Activated CD4-positive, alpha-beta T cell treated with anti-CD3 and anti-CD28 coated beads, Interleukin-2, amount 10 ng/mL, durations not matched to agents 7 days and 5 days (primary cell): Measurements from ENCODE around the gene FLACC1. TPM values are rescaled to one million over a fixed set of nuclear protein-coding genes. Genes with fewer than 3 reads are reported as not detected.
A peak's percentile ranks its signal among the peaks of the same experiment; 100 is the strongest.
"Not testable (repeated sequence)": the region's sequence is repeated elsewhere in the genome, so short reads cannot be mapped to it uniquely, and the experiment has no call there.

Source experiments
- CTCF ChIA-PET: fragments of 350-600 bp; sonication (Branson Sonifier 250); formaldehyde crosslinking; loops from one replicate; lab custom pipeline; 2021; ENCODE audit warnings: antibody characterized with exemption; lab: Charles Lee
- POLR2A ChIA-PET: fragments of 350-600 bp; sonication (Branson Sonifier 250); formaldehyde crosslinking; loops from one replicate; lab custom pipeline; 2021; ENCODE audit warnings: antibody characterized with exemption; lab: Charles Lee
- DNase-seq: peaks from one replicate; pipeline ENCODE4 v3.0.0-alpha.2; 2020
- H3K27ac Mint-ChIP-seq: one replicate; pipeline ENCODE4 v1.8.0; 2021; ENCODE audit warnings: mild to moderate bottlenecking, moderate library complexity, mixed read lengths
- H3K27me3 Mint-ChIP-seq: one replicate; pipeline ENCODE4 v1.8.0; 2021; ENCODE audit warnings: mixed read lengths
- H3K36me3 Mint-ChIP-seq: one replicate; pipeline ENCODE4 v1.8.0; 2021; ENCODE audit warnings: low read depth, mixed read lengths
- H3K4me1 Mint-ChIP-seq: one replicate; pipeline ENCODE4 v1.8.0; 2021; ENCODE audit warnings: mixed read lengths
- H3K4me3 Mint-ChIP-seq: one replicate; pipeline ENCODE4 v1.8.0; 2021; ENCODE audit warnings: mild to moderate bottlenecking, moderate library complexity, mixed read lengths
- H3K9me3 Mint-ChIP-seq: one replicate; pipeline ENCODE4 v1.8.0; 2021; ENCODE audit warnings: mixed read lengths
- total RNA-seq, 2 experiments: library from RNA; stranded (reverse); gene quantifications; one replicate each; pipeline ENCODE4 v1.2.3, GENCODE V29; 2021

FLACC1 gene
- total RNA-seq, 2 experiments from 2014 or later, result 2.5 to 4.4 TPM

GRCh38 chr2:201298462-201299052 is 58.6 kb downstream of the FLACC1 start:
- POLR2A ChIA-PET, result no interaction called here
- DNase-seq, result no peak
- CTCF ChIA-PET, result interaction anchor here (0.6 to 1.6 kb wide), 7 partner anchors 16 to 66 kb away, joined by 3 to 6 read pairs (median 3); no protein-coding TSS in a partner anchor
- H3K27ac Mint-ChIP-seq, result peak overlapping the region; percentile 31
- no peak overlapping the region for H3K4me3 Mint-ChIP-seq
- H3K36me3 Mint-ChIP-seq, result peaks cover 66% of the 10 kb centered on the region
- peaks cover 7% of the 10 kb centered on the region for H3K4me1 Mint-ChIP-seq
- H3K9me3 Mint-ChIP-seq, result peaks cover 36% of the 10 kb centered on the region
- no peaks in the 10 kb centered on the region for H3K27me3 Mint-ChIP-seq

GRCh38 chr2:201290457-201291148 is 66.5 kb downstream of the FLACC1 start:
- POLR2A ChIA-PET, DNase-seq, H3K4me1 Mint-ChIP-seq, H3K4me3 Mint-ChIP-seq, H3K27me3 Mint-ChIP-seq, H3K27ac Mint-ChIP-seq: not testable (repeated sequence)
- peaks cover 83% of the 10 kb centered on the region for H3K36me3 Mint-ChIP-seq
- CTCF ChIA-PET, result interaction anchor here (0.6 to 2.1 kb wide), 3 partner anchors 46 to 86 kb away, joined by 3 to 5 read pairs (median 4); no protein-coding TSS in a partner anchor
- H3K9me3 Mint-ChIP-seq, result peaks cover 46% of the 10 kb centered on the region

DNA sequence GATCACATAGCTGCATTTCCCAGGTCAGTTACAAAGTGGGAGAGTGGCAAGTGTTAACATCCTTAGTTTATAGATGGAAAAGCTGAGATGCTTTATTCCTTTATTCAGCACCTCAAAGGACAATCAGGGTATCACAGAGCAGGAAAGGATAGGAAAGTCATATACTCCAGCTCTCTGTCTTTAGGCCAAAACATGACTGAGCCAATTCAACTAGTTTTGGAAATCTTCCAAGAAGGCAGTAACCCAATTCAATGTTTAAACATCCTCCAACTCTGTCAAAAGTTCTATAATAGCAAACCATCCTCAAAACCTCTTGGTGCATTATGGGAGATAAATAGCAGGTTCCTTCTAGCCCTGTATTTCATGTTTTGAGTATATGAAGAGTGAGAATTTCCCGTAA is 71.6 kb downstream of the FLACC1 start:
- H3K4me3 Mint-ChIP-seq, result no peak overlapping the region
- ChIA-PET CTCF (interaction anchor here (1.0 kb wide), 1 partner anchor 23 kb away, joined by 3 read pairs; no protein-coding TSS in a partner anchor), POLR2A (no interaction called here)
- no peak overlapping the region for H3K27ac Mint-ChIP-seq
- H3K36me3 Mint-ChIP-seq, result peaks cover 65% of the 10 kb centered on the region
- DNase-seq, result no peak
- peaks cover 22% of the 10 kb centered on the region for H3K9me3 Mint-ChIP-seq
- H3K4me1 Mint-ChIP-seq, result peaks cover 3% of the 10 kb centered on the region
- H3K27me3 Mint-ChIP-seq, result no peaks in the 10 kb centered on the region

DNA sequence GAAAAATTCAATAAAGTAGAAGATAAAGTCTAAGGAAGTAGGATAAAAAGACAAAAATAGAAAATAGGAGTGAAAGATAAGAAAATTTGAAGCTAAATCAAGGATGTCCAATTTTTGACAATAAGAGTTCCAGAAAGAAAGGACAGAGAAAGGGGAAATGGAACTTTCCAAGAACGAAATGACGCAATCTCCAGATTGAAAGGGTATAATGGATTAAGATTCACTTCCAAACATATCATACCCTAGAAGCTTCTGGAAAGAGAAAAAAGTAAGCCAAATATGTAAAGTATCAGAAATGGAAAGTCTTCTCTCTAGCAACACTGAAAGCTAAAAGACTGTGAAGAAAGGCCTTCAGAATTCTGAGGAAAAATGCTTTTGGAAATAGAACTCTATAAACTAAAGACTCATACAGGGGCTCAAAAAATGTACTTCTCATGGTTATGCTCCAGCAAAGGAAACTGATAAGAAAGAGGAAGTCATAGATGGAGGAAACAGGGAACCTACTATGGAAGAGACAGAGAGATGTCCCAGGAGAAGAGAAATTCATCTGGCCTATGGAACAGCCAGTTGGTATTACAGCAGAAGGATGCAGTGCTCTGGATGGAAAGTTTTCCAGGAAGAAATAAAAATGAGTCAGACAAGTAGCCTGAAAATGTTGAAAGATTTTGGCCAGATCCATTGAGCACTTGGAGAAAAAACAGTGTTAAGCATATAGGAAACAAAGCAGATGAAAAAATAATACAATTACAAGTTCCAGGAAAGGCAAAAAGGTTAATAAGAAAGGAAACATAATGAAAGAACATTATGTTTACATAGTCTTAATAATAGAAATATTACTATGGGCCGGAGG is 76.7 kb downstream of the FLACC1 start:
- CTCF ChIA-PET, result interaction anchor here (0.6 to 2.8 kb wide), 7 partner anchors 10 to 239 kb away, joined by 3 to 8 read pairs (median 4); no protein-coding TSS in a partner anchor
- POLR2A ChIA-PET, result interaction anchor here (1.2 kb wide), 1 partner anchor 13 kb away, joined by 3 read pairs; no protein-coding TSS in a partner anchor
- no peaks in the 10 kb centered on the region for H3K9me3 Mint-ChIP-seq

DNA sequence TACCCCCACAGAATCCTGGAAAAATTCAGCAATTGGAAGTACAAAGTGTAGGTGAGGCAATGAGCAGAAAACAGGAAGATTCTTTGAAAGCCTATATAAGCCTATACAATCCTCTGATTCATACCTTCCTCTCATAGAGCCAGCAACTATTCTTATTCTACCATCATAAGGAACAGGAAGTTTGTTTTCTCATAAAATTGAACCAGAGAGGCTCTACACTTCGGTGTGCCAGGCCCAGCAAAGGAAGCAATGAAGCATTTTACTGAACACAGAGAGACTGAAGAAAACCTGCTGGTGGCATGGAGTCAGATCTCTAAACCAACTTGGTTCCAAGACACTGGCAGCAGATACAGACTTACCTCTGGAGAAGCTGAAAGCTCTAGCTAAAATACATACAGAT is 78.1 kb downstream of the FLACC1 start:
- Mint-ChIP-seq H3K36me3 (peaks cover 60% of the 10 kb centered on the region), H3K27ac (peak overlapping the region; percentile 37), H3K27me3 (no peaks in the 10 kb centered on the region), H3K4me3 (no peak overlapping the region), H3K9me3 (no peaks in the 10 kb centered on the region), H3K4me1 (peaks cover 30% of the 10 kb centered on the region)
- CTCF ChIA-PET, result interaction anchor here (0.7 to 2.8 kb wide), 10 partner anchors 9 to 170 kb away, joined by 3 to 8 read pairs (median 4); no protein-coding TSS in a partner anchor
- no peak for DNase-seq
- POLR2A ChIA-PET, result no interaction called here

More for the DNA sequence above, 76.7 kb downstream of the FLACC1 start:
- Mint-ChIP-seq H3K4me1 (peaks cover 22% of the 10 kb centered on the region), H3K4me3 (no peak overlapping the region), H3K27ac (no peak overlapping the region), H3K36me3 (peaks cover 58% of the 10 kb centered on the region), H3K27me3 (no peaks in the 10 kb centered on the region)
- DNase-seq, result no peak

GRCh38 chr2:201276511-201276910 is 80.6 kb downstream of the FLACC1 start:
- H3K4me3 Mint-ChIP-seq, result no peak overlapping the region
- ChIA-PET POLR2A (no interaction called here), CTCF (interaction anchor here (1.0 kb wide), 1 partner anchor 91 kb away, joined by 3 read pairs; no protein-coding TSS in a partner anchor)
- peaks cover 49% of the 10 kb centered on the region for H3K4me1 Mint-ChIP-seq
- peaks cover 82% of the 10 kb centered on the region for H3K36me3 Mint-ChIP-seq
- H3K9me3 Mint-ChIP-seq, result no peaks in the 10 kb centered on the region
- H3K27ac Mint-ChIP-seq, result no peak overlapping the region
- no peak for DNase-seq
- no peaks in the 10 kb centered on the region for H3K27me3 Mint-ChIP-seq

DNA sequence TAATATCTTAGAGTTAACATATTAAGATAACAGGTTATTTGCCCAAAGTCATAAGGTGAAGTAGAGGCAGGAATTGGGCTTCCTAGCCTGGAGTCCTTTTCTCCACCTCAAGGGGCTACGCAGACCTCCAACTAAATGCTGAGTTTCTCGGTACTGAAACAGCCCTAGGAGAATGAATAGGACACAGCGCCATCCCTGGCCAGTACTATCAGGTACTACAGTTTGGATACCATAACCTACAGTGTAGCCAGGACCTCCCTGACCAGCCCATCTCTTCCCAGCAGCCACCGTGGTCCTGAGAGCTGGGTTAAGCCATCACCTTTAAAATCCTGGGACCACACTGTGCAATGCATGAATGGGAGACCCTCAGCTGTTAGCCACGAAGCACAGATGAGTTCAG is 81.2 kb downstream of the FLACC1 start:
- H3K27ac Mint-ChIP-seq, result no peak overlapping the region
- POLR2A ChIA-PET, result no interaction called here
- H3K36me3 Mint-ChIP-seq, result peaks cover 84% of the 10 kb centered on the region
- no peaks in the 10 kb centered on the region for H3K27me3 Mint-ChIP-seq
- no peaks in the 10 kb centered on the region for H3K9me3 Mint-ChIP-seq
- DNase-seq, result no peak
- CTCF ChIA-PET, result interaction anchor here (0.5 to 2.4 kb wide), 3 partner anchors 44 to 92 kb away, joined by 3 to 8 read pairs (median 4); no protein-coding TSS in a partner anchor
- peaks cover 54% of the 10 kb centered on the region for H3K4me1 Mint-ChIP-seq
- no peak overlapping the region for H3K4me3 Mint-ChIP-seq

DNA sequence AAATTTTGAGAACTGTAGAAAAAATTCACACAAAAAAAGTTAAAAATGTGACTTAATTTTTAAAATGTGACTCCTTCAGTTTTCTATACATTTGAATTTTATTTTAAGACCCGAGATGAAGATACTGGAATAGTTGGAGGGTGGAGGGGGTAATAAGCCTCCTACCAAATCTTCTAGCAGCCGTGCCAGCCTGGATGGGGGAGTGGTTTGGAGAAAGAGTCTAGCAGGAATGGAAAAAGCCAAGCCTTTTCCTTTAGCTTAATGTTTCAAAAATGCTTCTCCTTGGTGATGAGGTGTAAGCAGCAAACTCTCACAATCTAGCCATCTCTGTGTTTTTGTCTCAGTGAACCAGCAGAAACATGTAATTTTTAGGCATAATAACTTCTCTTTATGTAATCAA is 82.1 kb downstream of the FLACC1 start:
- Mint-ChIP-seq H3K9me3 (no peaks in the 10 kb centered on the region), H3K36me3 (peaks cover 82% of the 10 kb centered on the region), H3K27ac (no peak overlapping the region), H3K27me3 (no peaks in the 10 kb centered on the region), H3K4me3 (no peak overlapping the region), H3K4me1 (peaks cover 56% of the 10 kb centered on the region)
- POLR2A ChIA-PET, result no interaction called here
- CTCF ChIA-PET, result interaction anchor here (0.6 to 2.4 kb wide), 2 partner anchors 43 to 218 kb away, joined by 4 to 8 read pairs; no protein-coding TSS in a partner anchor
- no peak for DNase-seq

DNA sequence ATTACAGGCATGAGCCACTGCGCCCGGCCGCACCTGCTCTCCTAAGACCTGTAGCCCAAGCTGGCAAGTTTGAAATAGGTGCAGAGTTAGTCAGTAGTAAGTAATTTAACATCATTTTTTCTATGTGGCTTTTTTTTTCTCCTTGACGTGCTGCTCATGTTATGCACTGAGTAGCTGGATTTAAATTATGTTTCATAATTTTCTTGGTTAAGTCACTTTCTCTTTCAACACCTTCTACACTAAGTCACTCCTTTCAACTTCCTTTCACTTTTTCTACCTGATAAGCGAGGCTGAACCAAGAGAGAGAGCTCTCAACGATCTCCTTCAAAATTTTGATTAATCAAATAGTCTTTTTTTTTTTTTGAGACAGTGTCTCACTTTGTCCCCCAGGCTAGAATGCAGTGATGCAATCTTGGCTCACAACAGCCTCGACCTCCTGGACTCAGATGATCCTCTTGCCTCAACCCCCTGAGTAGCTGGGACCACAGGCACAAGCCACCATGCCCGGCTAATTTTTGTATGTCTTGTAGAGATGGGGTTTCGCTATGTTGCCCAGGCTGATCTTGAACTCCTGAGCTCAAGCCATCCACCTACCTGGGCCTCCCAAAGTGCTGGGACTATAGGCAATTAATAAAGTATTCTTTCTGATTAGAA is 83.7 kb downstream of the FLACC1 start:
- Mint-ChIP-seq H3K27ac (peak overlapping the region; percentile 46), H3K4me3 (no peak overlapping the region), H3K36me3 (peaks cover 82% of the 10 kb centered on the region), H3K9me3 (no peaks in the 10 kb centered on the region), H3K4me1 (peaks cover 55% of the 10 kb centered on the region), H3K27me3 (no peaks in the 10 kb centered on the region)
- ChIA-PET POLR2A (no interaction called here), CTCF (interaction anchor here (0.6 to 2.4 kb wide), 6 partner anchors 26 to 178 kb away, joined by 3 to 8 read pairs (median 5); partner anchors contain the start of genes STRADB and TRAK2)
- DNase-seq, result no peak

GRCh38 chr2:201271917-201272316 is 85.2 kb downstream of the FLACC1 start:
- Mint-ChIP-seq H3K4me1 (peaks cover 60% of the 10 kb centered on the region), H3K9me3 (no peaks in the 10 kb centered on the region), H3K36me3 (peaks cover 81% of the 10 kb centered on the region), H3K4me3 (no peak overlapping the region), H3K27me3 (no peaks in the 10 kb centered on the region), H3K27ac (peak overlapping the region; percentile 70)
- CTCF ChIA-PET, result no interaction called here
- POLR2A ChIA-PET, result no interaction called here
- DNase-seq, result no peak

DNA sequence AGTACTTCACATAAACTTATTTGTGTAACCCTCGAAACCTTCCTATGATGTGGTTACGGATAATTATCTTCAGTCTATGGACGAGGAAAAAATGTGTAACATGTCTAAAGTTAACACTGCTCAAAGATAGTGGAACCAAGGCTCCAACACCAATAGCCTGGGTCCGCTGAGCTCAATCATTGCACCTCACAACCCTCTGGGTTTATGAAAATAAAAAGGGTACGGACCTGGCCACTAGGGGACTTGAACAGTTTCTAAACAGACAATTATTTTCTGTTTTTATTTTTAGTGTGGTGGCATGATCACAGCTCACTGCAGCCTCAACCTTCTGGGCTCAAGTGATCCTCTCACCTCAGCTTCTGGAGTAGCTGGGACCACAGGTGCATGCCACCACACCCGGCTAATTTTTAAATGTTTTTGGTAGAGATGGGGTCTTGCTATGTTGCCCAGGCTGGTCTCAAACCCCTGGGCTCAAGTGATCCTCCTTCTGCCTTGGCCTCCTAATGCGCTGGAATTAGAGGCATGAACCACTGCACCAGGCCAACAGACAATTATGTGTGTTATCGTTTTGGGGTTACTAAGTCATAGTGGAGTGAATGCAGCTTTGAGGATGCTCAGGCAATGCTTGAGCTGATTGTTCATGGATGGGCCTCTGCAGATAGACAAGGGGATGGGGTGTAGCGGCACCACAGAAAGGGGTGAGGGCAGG is 86.7 kb downstream of the FLACC1 start:
- CTCF ChIA-PET, result interaction anchor here (0.6 to 1.7 kb wide), 5 partner anchors 9 to 331 kb away, joined by 3 to 8 read pairs (median 3); no protein-coding TSS in a partner anchor
- peaks cover 84% of the 10 kb centered on the region for H3K36me3 Mint-ChIP-seq
- peaks cover 74% of the 10 kb centered on the region for H3K4me1 Mint-ChIP-seq
- DNase-seq, result no peak
- H3K4me3 Mint-ChIP-seq, result no peak overlapping the region
- H3K9me3 Mint-ChIP-seq, result no peaks in the 10 kb centered on the region
- POLR2A ChIA-PET, result no interaction called here
- peak overlapping the region; percentile 13 for H3K27ac Mint-ChIP-seq
- H3K27me3 Mint-ChIP-seq, result no peaks in the 10 kb centered on the region
